Retina (tissue), 1 donor: ENCODE data around the gene ADAMTS4.

Source experiments
- DNase-seq: peaks from one replicate; pipeline ENCODE4 v3.0.0-alpha.2; 2016

The ADAMTS4 gene

DNA sequence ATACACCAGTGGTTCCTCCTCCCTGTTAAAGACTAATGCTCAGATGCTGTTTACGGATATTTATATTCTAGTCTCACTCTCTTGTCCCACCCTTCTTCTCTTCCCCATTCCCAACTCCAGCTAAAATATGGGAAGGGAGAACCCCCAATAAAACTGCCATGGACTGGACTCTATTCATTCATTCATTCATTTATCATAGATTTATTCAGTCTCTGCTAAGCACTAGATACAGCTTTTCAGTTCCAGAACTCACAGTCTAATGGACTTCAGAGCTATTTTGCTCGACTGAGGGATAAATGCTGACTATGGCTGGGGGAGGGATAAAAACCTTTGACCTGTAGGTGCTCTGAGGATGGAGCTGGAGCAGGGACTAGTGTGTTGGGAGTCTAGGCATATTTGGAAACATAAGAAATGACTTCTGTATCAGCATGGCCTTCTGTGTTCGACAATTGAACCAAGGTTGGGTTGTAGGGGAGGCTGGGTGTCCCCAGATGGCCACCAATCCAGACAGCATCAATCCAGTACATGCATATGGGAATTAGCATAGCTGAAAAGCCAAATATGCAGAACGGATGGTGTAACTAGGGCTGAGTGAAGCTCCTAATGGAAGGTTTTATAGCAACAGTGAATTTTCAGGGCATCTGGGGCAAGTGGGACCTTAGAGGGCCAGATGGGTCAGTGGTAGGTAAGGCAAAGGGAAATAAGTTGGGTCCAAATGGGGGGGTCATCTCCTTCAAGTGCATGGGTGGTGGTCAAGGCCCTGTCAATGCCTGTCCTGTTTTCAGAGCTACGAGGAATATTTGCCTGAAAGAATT, 20.4 kb upstream of the ADAMTS4 start:
- DNase-seq = no peak

GRCh38 chr1:161218301-161219077, 19.6 kb upstream of the ADAMTS4 start:
- DNase-seq = no peak

DNA sequence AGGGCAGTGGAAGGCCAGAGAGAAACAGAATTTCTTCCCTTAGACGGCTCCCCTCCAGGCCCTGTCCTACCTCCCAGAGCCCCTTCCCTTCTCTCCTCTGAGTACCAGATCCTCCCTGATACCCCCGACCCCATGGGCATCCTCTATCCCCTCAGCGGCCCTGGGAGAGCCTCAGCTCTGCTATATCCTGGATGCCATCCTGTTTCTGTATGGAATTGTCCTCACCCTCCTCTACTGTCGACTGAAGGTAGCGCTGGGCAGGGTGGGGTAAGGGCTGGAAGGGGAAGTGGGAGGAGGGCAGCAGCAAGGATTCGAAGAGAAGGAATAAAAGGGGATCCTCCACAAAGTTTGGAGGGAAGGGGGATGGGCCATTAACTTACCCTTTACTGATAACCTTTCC, 19.0 kb upstream of the ADAMTS4 start:
- no peak for DNase-seq

DNA sequence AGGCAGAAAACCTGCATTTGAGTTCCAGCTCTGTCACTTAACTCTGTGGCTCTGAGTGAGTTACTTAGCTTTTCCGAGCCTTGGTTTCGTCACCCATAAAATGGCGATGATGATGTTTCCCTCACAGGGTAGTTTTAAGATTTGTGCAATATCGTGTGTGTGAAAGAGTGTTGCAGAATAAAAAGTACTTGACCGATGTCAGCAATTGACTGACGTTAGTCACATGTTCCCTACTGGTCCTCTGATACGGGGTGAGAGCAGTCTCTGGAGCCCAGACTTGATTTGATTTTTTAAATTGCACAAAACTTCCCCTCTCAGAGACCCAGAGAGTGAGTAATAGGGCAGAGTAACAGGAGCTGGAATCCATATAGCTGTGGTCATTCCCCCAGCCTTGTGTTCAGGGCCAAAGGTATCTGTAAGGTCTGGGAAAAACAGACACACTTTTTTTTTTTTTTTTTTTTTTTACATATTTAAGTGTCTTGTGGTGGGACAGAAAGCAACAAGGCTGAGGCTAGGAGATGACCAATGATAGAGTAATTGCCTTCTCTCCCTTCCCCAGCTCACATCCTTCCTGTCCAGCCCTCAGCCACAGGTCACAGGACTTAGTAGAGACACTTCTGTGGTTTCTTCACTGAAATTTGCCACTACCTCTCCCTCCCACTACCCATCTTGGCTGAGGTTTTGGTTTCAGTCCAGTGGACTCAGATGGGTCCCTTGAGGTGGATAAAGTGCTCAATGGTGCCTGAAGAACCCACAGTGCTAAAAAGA, 18.3 kb upstream of the ADAMTS4 start:
- no peak for DNase-seq

- no peak for DNase-seq
Observed at GRCh38 chr1:161215076-161215475, 16.2 kb upstream of the ADAMTS4 start, which contains the start of gene FCER1G. FCER1G (plus strand) TSS chr1:161215295; CDS start chr1:161215322, 27 bp downstream.

GRCh38 chr1:161214369-161214768, 15.5 kb upstream of the ADAMTS4 start:
- DNase-seq = no peak

GRCh38 chr1:161209790-161210409, 11.0 kb upstream of the ADAMTS4 start:
- peak; percentile 69 for DNase-seq

GRCh38 chr1:161207173-161207572, 8.3 kb upstream of the ADAMTS4 start:
- DNase-seq = no peak

DNA sequence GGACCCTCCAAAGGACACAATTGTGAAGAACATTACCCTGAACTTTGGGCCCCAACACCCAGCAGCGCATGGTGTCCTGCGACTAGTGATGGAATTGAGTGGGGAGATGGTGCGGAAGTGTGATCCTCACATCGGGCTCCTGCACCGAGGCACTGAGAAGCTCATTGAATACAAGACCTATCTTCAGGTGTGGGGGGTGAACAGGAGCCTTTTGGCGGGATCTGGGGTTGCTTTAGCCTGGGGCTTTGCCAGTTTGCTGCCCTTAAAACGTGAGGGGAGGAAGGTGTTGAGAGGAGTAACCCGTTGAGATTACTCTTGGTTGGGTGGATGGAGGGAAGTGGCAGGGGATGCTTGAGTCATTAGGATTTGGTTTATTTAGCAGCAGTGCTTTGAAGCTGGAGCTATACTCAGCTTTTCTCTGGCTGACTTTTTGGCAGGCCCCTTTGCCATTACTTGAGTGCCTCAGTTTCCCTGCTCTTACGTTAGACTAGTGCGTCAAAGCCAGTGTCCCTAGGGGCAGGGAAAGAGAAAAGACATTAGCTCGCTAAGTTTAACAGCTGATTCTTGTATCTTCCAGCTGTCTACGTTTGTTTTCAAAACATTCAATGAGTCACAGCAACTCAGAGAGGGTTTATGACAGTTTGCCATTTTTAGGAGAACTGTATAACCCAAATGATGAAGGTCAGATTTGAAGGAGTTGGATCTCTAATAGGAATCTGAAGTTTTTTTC, 7.7 kb upstream of the ADAMTS4 start:
- DNase-seq = no peak

DNA sequence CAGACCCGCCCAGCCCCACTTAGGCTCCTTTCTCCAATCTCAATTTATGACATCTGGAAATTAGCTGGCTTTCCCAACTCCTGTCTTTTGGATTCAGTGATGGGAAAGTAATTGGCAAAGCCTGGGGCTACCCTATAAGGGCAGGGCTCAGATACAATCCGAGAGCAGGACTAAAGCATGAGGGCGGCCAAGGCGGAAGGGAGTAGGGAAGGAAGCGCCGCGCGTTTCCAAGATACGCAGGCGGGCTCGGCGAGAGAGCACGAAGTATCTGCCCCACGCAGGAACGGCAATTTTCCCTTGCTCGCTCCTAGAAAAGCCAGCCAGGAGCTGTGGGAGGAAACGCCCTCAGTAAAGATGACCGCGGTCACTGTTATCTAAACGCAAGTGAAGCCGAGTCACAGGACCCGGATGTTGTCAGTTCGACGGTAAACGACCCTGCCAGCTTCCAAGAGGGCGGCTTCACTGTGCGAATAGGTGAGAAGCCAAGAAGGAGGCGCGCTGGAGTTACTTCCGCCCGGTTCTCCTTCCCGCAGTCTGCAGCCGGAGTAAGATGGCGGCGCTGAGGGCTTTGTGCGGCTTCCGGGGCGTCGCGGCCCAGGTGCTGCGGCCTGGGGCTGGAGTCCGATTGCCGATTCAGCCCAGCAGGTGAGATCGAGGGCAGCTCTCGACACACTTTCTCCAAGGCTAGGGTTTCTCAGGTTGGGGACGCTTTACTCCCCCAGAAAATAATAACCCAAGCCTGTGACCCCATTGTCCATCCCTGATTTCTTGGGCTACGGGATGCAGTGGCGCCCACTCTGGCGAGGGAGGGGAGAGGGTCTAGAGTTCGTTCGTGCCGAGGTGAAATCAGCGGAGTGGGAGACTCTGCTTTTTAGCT, 3.2 kb upstream of the ADAMTS4 start, which contains the start of gene NDUFS2:
Gene NDUFS2, plus strand, starts transcription at position 532 of the 877 bp plus-strand sequence. Its CDS starts 19 bp downstream, at position 551.
- peak; percentile 98 for DNase-seq

DNA sequence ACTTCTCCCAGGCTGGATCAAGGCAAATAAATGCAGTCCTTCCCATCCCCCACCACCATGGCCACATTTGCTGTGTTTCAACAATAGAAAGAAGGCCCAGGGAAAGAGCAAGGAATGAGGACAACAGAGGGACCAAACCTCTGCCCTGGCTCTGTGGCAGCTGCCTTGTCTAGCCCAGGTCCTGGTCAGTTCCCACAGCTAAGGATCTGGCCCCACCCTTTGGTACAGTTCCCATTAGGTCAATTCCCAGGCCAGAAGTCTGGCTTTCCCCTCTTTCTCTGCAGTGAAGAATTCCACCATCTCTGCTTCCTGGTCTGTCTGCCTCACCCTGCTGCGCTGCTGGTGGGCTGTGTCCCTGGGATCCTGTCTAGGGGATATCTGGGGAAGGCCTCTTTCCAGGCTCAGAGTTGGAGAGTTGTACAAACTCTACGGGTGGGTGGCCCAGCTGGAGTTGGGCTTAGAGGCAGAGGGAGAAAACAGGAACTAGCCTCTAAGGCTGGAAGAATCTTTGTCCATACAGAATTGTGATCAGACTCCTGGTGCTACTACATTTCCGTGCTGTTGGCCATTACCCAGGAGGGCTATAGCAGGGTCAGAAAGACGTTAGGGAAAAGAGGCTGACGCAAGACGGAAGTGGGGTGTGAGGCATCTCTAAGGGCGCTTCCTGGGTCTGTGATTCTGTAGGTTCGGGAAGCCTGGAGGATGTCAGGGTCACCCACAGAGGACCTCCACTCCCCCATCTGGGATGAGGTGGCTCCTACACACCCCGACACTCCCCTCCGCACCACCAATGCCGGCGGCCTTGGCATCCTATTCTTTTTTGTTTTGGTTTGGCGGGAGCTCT, 2.4 kb upstream of the ADAMTS4 start:
- peak; percentile 39 for DNase-seq

DNA sequence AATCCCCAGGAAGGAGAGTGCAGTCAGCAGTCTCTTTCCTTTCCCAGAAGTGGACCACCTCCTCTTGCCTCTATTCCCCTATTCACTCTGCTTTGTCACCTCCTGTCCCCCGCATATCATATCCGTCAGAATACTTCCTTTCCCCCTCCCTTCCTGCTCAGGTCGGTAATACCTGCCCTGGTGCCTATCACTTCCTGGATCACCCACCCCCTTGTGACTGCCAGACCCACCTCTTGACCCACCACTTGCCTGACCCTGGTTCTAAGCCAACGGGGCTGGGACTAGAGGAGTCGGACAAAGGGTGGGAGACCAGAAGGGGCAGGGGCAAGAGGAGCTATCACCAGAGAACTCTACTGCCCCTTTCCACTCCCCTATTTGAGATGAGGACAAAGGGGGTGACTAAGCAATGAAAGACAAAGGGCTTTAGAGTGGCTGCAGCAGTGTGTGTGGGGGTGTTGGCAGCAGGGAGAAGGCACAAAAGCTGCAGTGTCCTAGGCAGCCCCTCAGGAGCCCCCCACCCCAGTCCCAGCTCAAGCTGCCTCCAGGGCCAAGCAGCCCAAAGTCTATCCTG, 1.7 kb upstream of the ADAMTS4 start:
- no peak for DNase-seq

- no peak for DNase-seq
Observed at GRCh38 chr1:161199506-161200139, 769 bp upstream of the ADAMTS4 start.

- DNase-seq = peak; percentile 75
Observed at GRCh38 chr1:161198194-161198896, 509 bp downstream of the ADAMTS4 start.

DNA sequence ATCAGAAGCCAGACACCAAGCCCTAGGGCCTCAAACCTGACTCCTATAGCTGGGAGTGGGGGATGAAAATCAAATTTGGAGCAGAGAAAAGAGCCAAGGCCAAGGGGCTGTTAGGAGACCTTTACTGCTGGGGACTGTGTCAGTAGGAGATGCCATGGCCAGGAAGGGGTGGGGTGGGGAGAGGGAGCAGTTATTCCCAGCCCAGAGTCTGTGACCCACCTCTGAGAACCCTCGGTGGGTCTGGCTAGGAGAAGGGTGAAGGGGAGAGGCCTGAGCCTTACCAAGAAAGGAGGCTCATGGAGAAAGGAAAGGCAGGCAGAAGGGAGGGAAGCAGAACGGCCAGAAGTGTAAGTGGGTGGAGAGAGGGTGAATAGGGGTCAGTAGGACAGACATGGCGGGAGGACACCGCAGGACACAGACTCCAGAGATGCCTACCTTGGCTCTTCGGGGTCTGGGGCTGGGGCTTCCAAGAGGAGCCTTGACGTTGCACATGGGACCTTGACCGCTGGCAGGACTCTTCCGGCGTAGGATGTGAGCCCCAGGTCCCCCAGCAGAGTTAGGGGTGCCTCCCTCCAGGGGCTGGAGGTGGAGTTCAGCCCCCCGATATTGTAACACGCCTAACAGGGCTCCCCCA, 1.2 kb downstream of the ADAMTS4 start:
- no peak for DNase-seq

GRCh38 chr1:161196521-161197451, 2.1 kb downstream of the ADAMTS4 start:
- DNase-seq = peak; percentile 75

GRCh38 chr1:161196111-161196510, 2.7 kb downstream of the ADAMTS4 start:
- DNase-seq = no peak
